ENCODE measurements around the gene CH25H.

DNA sequence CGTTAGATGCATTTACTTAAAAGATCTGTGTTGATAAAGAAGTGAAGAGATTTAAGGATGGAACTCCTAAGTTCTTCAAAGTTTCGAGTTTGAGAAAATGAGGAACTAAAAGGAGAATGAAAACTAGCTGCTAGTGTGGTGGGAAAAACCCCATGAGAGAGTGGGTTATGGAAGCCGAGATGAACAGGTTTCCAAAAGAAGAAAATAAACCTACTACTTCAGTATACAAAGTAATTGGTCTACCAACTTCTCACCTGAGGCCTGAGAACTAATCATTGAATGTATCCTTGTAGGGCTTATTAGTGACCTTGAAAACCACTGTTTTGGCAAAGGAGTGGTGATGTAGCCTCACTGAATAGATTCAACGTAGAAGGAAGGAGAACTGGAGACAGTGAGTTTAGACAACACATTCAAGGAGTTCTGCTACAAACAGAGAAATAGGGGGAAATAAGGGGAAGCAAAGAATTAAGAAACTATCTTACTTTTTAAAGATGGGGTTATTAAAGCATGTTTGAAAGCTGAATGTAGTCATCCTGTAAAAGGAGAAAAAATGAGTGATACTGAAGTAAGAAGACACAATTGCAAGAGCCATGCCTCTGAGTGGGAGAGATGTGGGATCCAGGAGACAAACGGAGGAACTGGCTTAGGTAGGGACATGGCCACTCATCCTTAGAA, 50.8 kb downstream of the CH25H start:
- TF ChIP-seq, protein P1, sequence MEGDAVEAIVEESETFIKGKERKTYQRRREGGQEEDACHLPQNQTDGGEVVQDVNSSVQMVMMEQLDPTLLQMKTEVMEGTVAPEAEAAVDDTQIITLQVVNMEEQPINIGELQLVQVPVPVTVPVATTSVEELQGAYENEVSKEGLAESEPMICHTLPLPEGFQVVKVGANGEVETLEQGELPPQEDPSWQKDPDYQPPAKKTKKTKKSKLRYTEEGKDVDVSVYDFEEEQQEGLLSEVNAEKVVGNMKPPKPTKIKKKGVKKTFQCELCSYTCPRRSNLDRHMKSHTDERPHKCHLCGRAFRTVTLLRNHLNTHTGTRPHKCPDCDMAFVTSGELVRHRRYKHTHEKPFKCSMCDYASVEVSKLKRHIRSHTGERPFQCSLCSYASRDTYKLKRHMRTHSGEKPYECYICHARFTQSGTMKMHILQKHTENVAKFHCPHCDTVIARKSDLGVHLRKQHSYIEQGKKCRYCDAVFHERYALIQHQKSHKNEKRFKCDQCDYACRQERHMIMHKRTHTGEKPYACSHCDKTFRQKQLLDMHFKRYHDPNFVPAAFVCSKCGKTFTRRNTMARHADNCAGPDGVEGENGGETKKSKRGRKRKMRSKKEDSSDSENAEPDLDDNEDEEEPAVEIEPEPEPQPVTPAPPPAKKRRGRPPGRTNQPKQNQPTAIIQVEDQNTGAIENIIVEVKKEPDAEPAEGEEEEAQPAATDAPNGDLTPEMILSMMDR (IDR thresholded peaks at IDR 0.05; ENCODE audit: low read depth, low read length): no peak
- TF ChIP-seq, protein P2, sequence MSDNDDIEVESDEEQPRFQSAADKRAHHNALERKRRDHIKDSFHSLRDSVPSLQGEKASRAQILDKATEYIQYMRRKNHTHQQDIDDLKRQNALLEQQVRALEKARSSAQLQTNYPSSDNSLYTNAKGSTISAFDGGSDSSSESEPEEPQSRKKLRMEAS (IDR thresholded peaks at IDR 0.05; ENCODE audit: low read depth, low read length): no peak
- TF ChIP-seq MYC (IDR thresholded peaks at IDR 0.05; ENCODE audit: low read depth, low read length): no peak
